Kidney (tissue), 14 donors: ENCODE measurements around the gene SORCS2. TPM values are rescaled to one million over a fixed set of nuclear protein-coding genes. Genes with fewer than 3 reads are reported as not detected.

ENCODE experiments used
- DNase-seq, 5 donors: peaks; one replicate each; pipeline ENCODE4 v3.0.0-alpha.2; 2013 to 2020
- FAIRE-seq: peaks from 2 replicates; lab custom pipeline; 2012; peaks lifted over from hg19 to GRCh38; lab: Jason Lieb, UNC
- H3K27ac ChIP-seq, 2 donors: one replicate each; pipeline ENCODE4 v1.7.0; 2013; ENCODE audit warnings: low read depth in 2 of 2, low read length in 2 of 2, inconsistent platforms in 1 of 2
- H3K27me3 ChIP-seq: one replicate; pipeline ENCODE4 v1.7.1; 2013; ENCODE audit warnings: low read length, inconsistent platforms; ENCODE audit not compliant: control insufficient read depth, insufficient read depth
- H3K36me3 ChIP-seq, 3 donors: one replicate each; pipeline versions ENCODE4 v1.7.0 to v1.7.1; 2013; ENCODE audit warnings: low read length in 3 of 3, control low read depth in 1 of 3, inconsistent platforms in 1 of 3; ENCODE audit not compliant: insufficient read depth in 3 of 3, control insufficient read depth in 2 of 3
- H3K4me1 ChIP-seq, 3 donors: one replicate each; pipeline versions ENCODE4 v1.7.0 to v1.7.1; 2013; ENCODE audit warnings: low read length in 3 of 3, inconsistent platforms in 1 of 3, low read depth in 1 of 3; ENCODE audit not compliant: control insufficient read depth in 2 of 3, insufficient read depth in 2 of 3
- H3K4me3 ChIP-seq, 3 donors: one replicate each; pipeline versions ENCODE4 v1.7.0 to v1.8.1; 2013; ENCODE audit warnings: low read length in 3 of 3, control low read depth in 1 of 3, inconsistent platforms in 1 of 3
- H3K9ac ChIP-seq, 3 donors: one replicate each; pipeline versions ENCODE4 v1.7.0 to v1.7.1; 2013; ENCODE audit warnings: low read length in 3 of 3, control low read depth in 1 of 3, inconsistent platforms in 1 of 3
- H3K9me3 ChIP-seq, 3 donors: one replicate each; pipeline versions ENCODE4 v1.7.0 to v1.7.1; 2013; ENCODE audit warnings: low read length in 3 of 3, control low read depth in 1 of 3, inconsistent platforms in 1 of 3; ENCODE audit not compliant: control insufficient read depth in 2 of 3, insufficient read depth in 1 of 3
- CTCF ChIP-seq: IDR thresholded peaks from 3 replicates; pipeline ENCODE4 v1.5.1; 2012; ENCODE audit warnings: mild to moderate bottlenecking, moderate library complexity, borderline replicate concordance; ENCODE audit not compliant: insufficient read depth; ENCODE audit errors: extremely low read depth
- intact Hi-C: fragments of 100-400 bp; cut with DNase I; formaldehyde crosslinking; loops from one replicate; pipeline ENCODE4 v1.11.1; 2022
- polyA plus RNA-seq: library from polyadenylated mRNA; stranded (reverse); fragments of 350-450 nt; fragmentation: Illumina TruSeq; extraction: RNeasy Lipid Tissue Mini Kit (QIAGEN cat#74804); gene quantifications from one replicate; pipeline ENCODE4 v1.2.3, GENCODE V29; 2014; ENCODE audit warnings: low read depth, low replicate concordance; ENCODE audit not compliant: insufficient read depth
- total RNA-seq: library from RNA; stranded (reverse); fragmentation: NEBNext Ultra II Directional; extraction: Animal tissue kit (Norgen Biotek cat#: 25700); gene quantifications from one replicate; pipeline ENCODE4 v1.2.1, GENCODE V29; 2021
- donor health status: control.
- donor health status: control.
- donor health status: control.
- donor health status: control.
- donor health status: control.
- donor health status: DM: yes; HTN: yes; CAD: no.
- donor health status: Normal renal cell carcinoma (clear cell type).

SORCS2 gene
- total and polyA plus RNA-seq, 2 donors from 2014 or later: 6.1 to 9.1 TPM

- Histone ChIP-seq H3K4me3 (no peak overlapping the region), H3K4me1 (no peaks in the 10 kb centered on the region), H3K27ac (no peak overlapping the region), H3K9ac (no peak overlapping the region), H3K9me3 (no peaks in the 10 kb centered on the region), H3K27me3 (no peaks in the 10 kb centered on the region), H3K36me3 (no peaks in the 10 kb centered on the region)
- no peak for TF ChIP-seq CTCF
- DNase-seq: no peak
- FAIRE-seq: no peak
- intact Hi-C loops: no loop called here
Measured at GRCh38 chr4:7506572-7506971, 314.2 kb downstream of the SORCS2 start.

- Histone ChIP-seq H3K27ac (no peak overlapping the region), H3K27me3 (no peaks in the 10 kb centered on the region), H3K36me3 (no peaks in the 10 kb centered on the region), H3K4me1 (no peaks in the 10 kb centered on the region), H3K9me3 (no peaks in the 10 kb centered on the region), H3K4me3 (no peak overlapping the region), H3K9ac (no peak overlapping the region)
- FAIRE-seq (no peak), DNase-seq (no peak)
- intact Hi-C loops: no loop called here
- TF ChIP-seq CTCF: no peak
Measured at GRCh38 chr4:7507381-7507780, 315.0 kb downstream of the SORCS2 start.

GRCh38 chr4:7510066-7510465 lies 317.7 kb downstream of the SORCS2 start:
- H3K4me1 ChIP-seq: no peaks in the 10 kb centered on the region
- FAIRE-seq (no peak), DNase-seq (no peak)
- H3K4me3 ChIP-seq: no peak overlapping the region
- intact Hi-C loops: no loop called here
- H3K9ac ChIP-seq: no peak overlapping the region
- H3K9me3 ChIP-seq: no peaks in the 10 kb centered on the region
- no peak for TF ChIP-seq CTCF
- no peaks in the 10 kb centered on the region for H3K27me3 ChIP-seq
- H3K27ac ChIP-seq: no peak overlapping the region
- no peaks in the 10 kb centered on the region for H3K36me3 ChIP-seq

GRCh38 chr4:7510538-7510937 lies 318.2 kb downstream of the SORCS2 start:
- Histone ChIP-seq H3K36me3 (no peaks in the 10 kb centered on the region), H3K4me1 (no peaks in the 10 kb centered on the region), H3K27me3 (no peaks in the 10 kb centered on the region), H3K4me3 (no peak overlapping the region), H3K27ac (no peak overlapping the region), H3K9me3 (no peaks in the 10 kb centered on the region), H3K9ac (no peak overlapping the region)
- DNase-seq: no peak
- intact Hi-C loops: no loop called here
- no peak for TF ChIP-seq CTCF
- no peak for FAIRE-seq
